Gastrocnemius medialis (tissue), 4 donors: ENCODE data around the gene TBC1D10A. TPM values are rescaled to one million over a fixed set of nuclear protein-coding genes. Genes with fewer than 3 reads are reported as not detected.

Experiments used
- ATAC-seq, 2 donors: fragments of 150-250 bp; one replicate each; pipeline ENCODE4 v1.9.1; 2016
- DNase-seq, 2 donors: peaks; one replicate each; pipeline ENCODE4 v3.0.0-alpha.2; 2019
- H3K27ac ChIP-seq, 4 donors: fragments of 200-600 bp; sonication (generic); 1 replicate in 1 of 4; 2 replicates in 3 of 4; pipeline ENCODE4 v1.5.1; 2016 to 2018; ENCODE audit warnings: mild to moderate bottlenecking in 2 of 4, moderate library complexity in 1 of 4
- H3K27me3 ChIP-seq, 3 donors: fragments of 200-600 bp; sonication (generic) in 2 of 3; 1 replicate in 1 of 3; 2 replicates in 2 of 3; pipeline versions ENCODE4 v1.5.1 to v1.6.0; 2016 to 2019; ENCODE audit warnings: mild to moderate bottlenecking in 1 of 3, moderate library complexity in 1 of 3
- H3K36me3 ChIP-seq, 2 donors: fragments of 200-600 bp; sonication (generic) in 1 of 2; one replicate each; pipeline ENCODE4 v1.5.1; 2017 to 2018
- H3K4me1 ChIP-seq, 2 donors: fragments of 200-600 bp; sonication (generic) in 1 of 2; one replicate each; pipeline ENCODE4 v1.5.1; 2016 to 2017; ENCODE audit warnings: mild to moderate bottlenecking in 2 of 2
- H3K4me3 ChIP-seq, 4 donors: fragments of 200-600 bp; sonication (generic) in 3 of 4; 1 replicate in 1 of 4; 2 replicates in 3 of 4; pipeline ENCODE4 v1.5.1; 2016 to 2019; ENCODE audit warnings: mild to moderate bottlenecking in 2 of 4
- H3K9me3 ChIP-seq, 3 donors: fragments of 200-600 bp; sonication (generic) in 2 of 3; 1 replicate in 1 of 3; 2 replicates in 2 of 3; pipeline ENCODE4 v1.5.1; 2016 to 2019
- POLR2A ChIP-seq, 2 donors: fragments of 450-650 bp; IDR thresholded peaks; one replicate each; pipeline ENCODE4 v1.6.1; 2017; ENCODE audit warnings: antibody characterized with exemption in 2 of 2, mild to moderate bottlenecking in 2 of 2, moderate library complexity in 2 of 2
- in situ Hi-C, 4 donors: fragments of 200-750 bp; cut with MboI; loops; one replicate each; pipeline versions ENCODE4 v1.15.0 to v1.8.0; 2017; ENCODE audit warnings: low sequenced_read_pairs in 4 of 4
- intact Hi-C: fragments of 100-400 bp; cut with DNase I; formaldehyde crosslinking; loops from one replicate; pipeline ENCODE4 v1.15.1; 2023; ENCODE audit warnings: low total_unique reads
- total RNA-seq, 4 donors: library from RNA; depleted of rRNA; stranded (reverse); fragments of >200 nt; gene quantifications; one replicate each; pipeline versions ENCODE4 v1.1.0 to v1.2.3, GENCODE V29; 2016
- TF ChIP-seq, protein P1 (sequence below), 5 experiments: fragments of 450-650 bp in 3 of 5; fragments of 200-600 bp in 2 of 5; sonication (generic) in 2 of 5; IDR thresholded peaks in 4 of 5; conservative IDR thresholded peaks in 1 of 5; 1 replicate in 4 of 5; 2 replicates in 1 of 5; pipeline ENCODE4 v1.5.1; 2016 to 2019; ENCODE audit warnings: antibody characterized with exemption in 5 of 5, mild to moderate bottlenecking in 3 of 5, moderate library complexity in 3 of 5

Gene TBC1D10A
- total RNA-seq, 4 donors from 2014 or later = 4.1 to 9.6 (median 6.2) TPM

- in situ Hi-C loops (no loop called here), intact Hi-C loops (no loop called here)
- DNase-seq = no peak
- peak overlapping the region; percentile 78 to 98 (median 92) for H3K4me3 ChIP-seq
- TF ChIP-seq POLR2A (IDR thresholded peaks at IDR 0.05) = no peak
- TF ChIP-seq, protein P1, sequence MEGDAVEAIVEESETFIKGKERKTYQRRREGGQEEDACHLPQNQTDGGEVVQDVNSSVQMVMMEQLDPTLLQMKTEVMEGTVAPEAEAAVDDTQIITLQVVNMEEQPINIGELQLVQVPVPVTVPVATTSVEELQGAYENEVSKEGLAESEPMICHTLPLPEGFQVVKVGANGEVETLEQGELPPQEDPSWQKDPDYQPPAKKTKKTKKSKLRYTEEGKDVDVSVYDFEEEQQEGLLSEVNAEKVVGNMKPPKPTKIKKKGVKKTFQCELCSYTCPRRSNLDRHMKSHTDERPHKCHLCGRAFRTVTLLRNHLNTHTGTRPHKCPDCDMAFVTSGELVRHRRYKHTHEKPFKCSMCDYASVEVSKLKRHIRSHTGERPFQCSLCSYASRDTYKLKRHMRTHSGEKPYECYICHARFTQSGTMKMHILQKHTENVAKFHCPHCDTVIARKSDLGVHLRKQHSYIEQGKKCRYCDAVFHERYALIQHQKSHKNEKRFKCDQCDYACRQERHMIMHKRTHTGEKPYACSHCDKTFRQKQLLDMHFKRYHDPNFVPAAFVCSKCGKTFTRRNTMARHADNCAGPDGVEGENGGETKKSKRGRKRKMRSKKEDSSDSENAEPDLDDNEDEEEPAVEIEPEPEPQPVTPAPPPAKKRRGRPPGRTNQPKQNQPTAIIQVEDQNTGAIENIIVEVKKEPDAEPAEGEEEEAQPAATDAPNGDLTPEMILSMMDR (IDR thresholded peaks at IDR 0.05 in 4 of 5, conservative IDR thresholded peaks at IDR 0.05 in 1 of 5) = no peak
- peaks cover 0 to 7% of the 10 kb centered on the region in 2 donors for H3K36me3 ChIP-seq
- H3K9me3 ChIP-seq = no peaks in the 10 kb centered on the region
- H3K27ac ChIP-seq = peak overlapping the region in 3 of 4 donors; percentile 94 to 97 (median 95)
- ATAC-seq = no peak
- peaks cover 23 to 32% of the 10 kb centered on the region in 2 donors for H3K4me1 ChIP-seq
- H3K27me3 ChIP-seq = no peaks in the 10 kb centered on the region
These were observed 30.5 kb upstream of the TBC1D10A start for GRCh38 chr22:30357236-30357570.

DNA sequence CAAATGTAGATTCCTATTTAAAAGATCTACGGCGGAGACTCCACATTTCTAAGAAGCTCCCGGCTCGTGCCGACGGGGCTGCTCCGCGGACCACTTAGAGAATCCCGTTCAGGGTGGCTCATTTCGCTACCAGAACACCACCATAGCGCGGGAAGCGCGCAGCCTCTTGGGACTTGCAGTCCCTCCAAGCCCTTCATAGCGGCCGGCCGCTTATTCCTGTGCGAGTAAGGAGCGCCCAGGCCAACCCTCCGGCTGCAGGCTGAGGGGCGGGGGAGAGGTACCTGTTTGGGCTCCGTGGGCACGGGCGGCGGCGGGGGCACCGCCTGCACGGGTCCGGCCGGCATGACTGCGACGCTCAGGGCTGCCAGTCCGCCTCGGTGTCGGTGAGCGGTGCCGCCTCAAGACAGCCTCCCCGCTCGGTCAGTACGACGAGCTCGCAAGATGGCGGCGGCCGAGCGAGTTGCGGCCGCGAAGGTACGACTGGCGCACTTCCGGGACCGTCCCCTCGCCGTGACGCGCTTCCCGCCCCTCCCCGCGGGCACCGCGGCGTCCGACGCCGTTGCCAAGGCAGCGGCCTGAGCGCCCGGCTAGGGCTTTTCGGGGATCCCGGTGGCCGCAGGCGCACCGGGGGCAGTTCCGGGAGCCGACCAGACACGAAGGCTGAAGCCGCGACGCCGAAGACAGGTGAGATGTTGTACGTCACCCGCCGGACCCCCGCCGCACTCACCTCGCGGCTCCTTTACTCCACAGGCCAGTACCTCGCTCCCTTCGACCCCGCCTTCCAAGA lies 29.9 kb upstream of the TBC1D10A start, which contains the start of the genes CCDC157 and SF3A1:
Gene CCDC157, plus strand, starts transcription at position 559 of the 787 bp plus-strand sequence. CDS start 8,994 bp downstream, outside the sequence.
Gene SF3A1, minus strand, starts transcription at position 446 of the 787 bp plus-strand sequence. Its CDS starts 102 bp downstream, at position 344.
- Histone ChIP-seq H3K36me3 (peaks cover 0 to 13% of the 10 kb centered on the region in 2 donors), H3K9me3 (no peaks in the 10 kb centered on the region), H3K4me1 (peaks cover 23 to 32% of the 10 kb centered on the region in 2 donors), H3K27ac (peak within 1 kb of the TSS; percentile 93 to 97 (median 94)), H3K27me3 (no peaks in the 10 kb centered on the region), H3K4me3 (peak within 1 kb of the TSS; percentile 78 to 98 (median 92))
- intact Hi-C loops (loop anchor here (1.0 kb wide), 4 partner anchors 29 to 68 kb away; partner anchors contain the start of gene RNF215), in situ Hi-C loops (no loop called here)
- TF ChIP-seq, protein P1 (IDR thresholded peaks at IDR 0.05 in 4 of 5, conservative IDR thresholded peaks at IDR 0.05 in 1 of 5) = no peak
- peak; percentile 85 to 86 for TF ChIP-seq POLR2A (IDR thresholded peaks at IDR 0.05)
- ATAC-seq (peak; percentile 98), DNase-seq (peak; percentile 75 to 81)

DNA sequence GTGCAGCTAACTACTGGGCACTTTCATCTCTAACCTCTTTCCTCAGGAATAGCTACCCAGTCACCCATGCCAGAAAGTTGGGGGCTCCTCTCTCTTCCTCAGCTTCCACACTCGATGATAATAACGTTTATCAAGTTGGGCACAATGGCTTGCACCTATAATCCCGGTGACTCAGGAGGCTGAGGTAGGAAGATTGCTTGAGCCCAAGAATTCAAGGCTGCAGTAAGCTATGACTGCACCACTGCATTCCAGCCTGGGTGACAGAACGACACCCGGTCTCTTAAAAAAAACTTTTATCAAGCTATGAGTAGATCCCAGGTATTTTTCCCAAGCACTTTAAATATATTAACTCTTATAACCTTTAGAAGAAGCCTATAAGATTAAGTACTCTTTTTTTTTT lies 27.9 kb upstream of the TBC1D10A start:
- DNase-seq (no peak), ATAC-seq (no peak)
- intact Hi-C loops = no loop called here
- Histone ChIP-seq H3K4me3 (peak overlapping the region in 1 of 4 donors; percentile 94), H3K36me3 (peaks cover 0 to 31% of the 10 kb centered on the region in 2 donors), H3K4me1 (peaks cover 23 to 32% of the 10 kb centered on the region in 2 donors), H3K27me3 (no peaks in the 10 kb centered on the region), H3K9me3 (no peaks in the 10 kb centered on the region), H3K27ac (no peak overlapping the region)
- in situ Hi-C loops = no loop called here
- TF ChIP-seq, protein P1 (IDR thresholded peaks at IDR 0.05 in 4 of 5, conservative IDR thresholded peaks at IDR 0.05 in 1 of 5) = no peak
- no peak for TF ChIP-seq POLR2A (IDR thresholded peaks at IDR 0.05)

GRCh38 chr22:30351226-30351625 lies 24.5 kb upstream of the TBC1D10A start:
- Histone ChIP-seq H3K4me3 (no peak overlapping the region), H3K27ac (no peak overlapping the region), H3K9me3 (no peaks in the 10 kb centered on the region), H3K4me1 (peaks cover 20 to 25% of the 10 kb centered on the region in 2 donors), H3K36me3 (peaks cover 0 to 60% of the 10 kb centered on the region in 2 donors), H3K27me3 (no peaks in the 10 kb centered on the region)
- in situ Hi-C loops (no loop called here), intact Hi-C loops (no loop called here)
- ATAC-seq (no peak), DNase-seq (no peak)
- TF ChIP-seq, protein P1 (IDR thresholded peaks at IDR 0.05 in 4 of 5, conservative IDR thresholded peaks at IDR 0.05 in 1 of 5) = no peak
- no peak for TF ChIP-seq POLR2A (IDR thresholded peaks at IDR 0.05)
